H9 (cell line): ENCODE measurements around the gene BMPR1A. TPM values are rescaled to one million over a fixed set of nuclear protein-coding genes. Genes with fewer than 3 reads are reported as not detected.

Experiments
- DNase-seq: peaks from one replicate; pipeline ENCODE4 v3.0.0-alpha.2; 2017
- H2AFZ ChIP-seq: one replicate; pipeline ENCODE4 v1.6.1; 2013; ENCODE audit warnings: mild to moderate bottlenecking, low read length, control low read depth, moderate library complexity
- H2AK5ac ChIP-seq: 2 replicates; pipeline ENCODE4 v1.6.1; 2013; ENCODE audit warnings: low read length, control low read depth, mixed read lengths; ENCODE audit not compliant: insufficient read length
- H2BK120ac ChIP-seq: one replicate; pipeline ENCODE4 v1.6.1; 2013; ENCODE audit warnings: low read depth, mild to moderate bottlenecking, low read length, control low read depth, inconsistent platforms; ENCODE audit not compliant: poor library complexity, severe bottlenecking
- H2BK12ac ChIP-seq: 2 replicates; pipeline ENCODE4 v1.6.1; 2013; ENCODE audit warnings: low read length, control low read depth, mixed read lengths, low read depth; ENCODE audit not compliant: insufficient read length
- H2BK15ac ChIP-seq: 2 replicates; pipeline ENCODE4 v1.6.1; 2013; ENCODE audit warnings: low read depth, low read length, control low read depth
- H2BK20ac ChIP-seq: one replicate; pipeline ENCODE4 v1.6.1; 2013; ENCODE audit warnings: low read depth, mild to moderate bottlenecking, low read length, control low read depth, inconsistent platforms; ENCODE audit not compliant: poor library complexity, severe bottlenecking
- H2BK5ac ChIP-seq: 2 replicates; pipeline ENCODE4 v1.6.1; 2013; ENCODE audit warnings: low read length, control low read depth, mixed read lengths; ENCODE audit not compliant: insufficient read length
- H3K14ac ChIP-seq: 2 replicates; pipeline ENCODE4 v1.6.1; 2013; ENCODE audit warnings: low read length, control low read depth; ENCODE audit not compliant: insufficient read depth
- H3K18ac ChIP-seq: 2 replicates; pipeline ENCODE4 v1.6.1; 2013; ENCODE audit warnings: low read depth, mild to moderate bottlenecking, mixed read lengths, low read length, control low read depth; ENCODE audit not compliant: insufficient read length
- H3K23ac ChIP-seq: 2 replicates; pipeline ENCODE4 v1.6.1; 2013; ENCODE audit warnings: low read length, control low read depth, mixed read lengths, low read depth; ENCODE audit not compliant: insufficient read length
- H3K23me2 ChIP-seq: 2 replicates; pipeline ENCODE4 v1.6.1; 2013; ENCODE audit warnings: low read depth, mild to moderate bottlenecking, mixed read lengths, low read length, control low read depth; ENCODE audit not compliant: insufficient read length, poor library complexity, severe bottlenecking
- H3K27ac ChIP-seq: 2 replicates; pipeline ENCODE4 v1.5.1; 2013; ENCODE audit warnings: low read length, control low read depth, mixed read lengths, low read depth; ENCODE audit not compliant: insufficient read length
- H3K27me3 ChIP-seq: 2 replicates; pipeline ENCODE4 v1.6.1; 2013; ENCODE audit warnings: low read length, control low read depth, inconsistent platforms; ENCODE audit not compliant: insufficient read depth
- H3K4ac ChIP-seq: 2 replicates; pipeline ENCODE4 v1.6.1; 2013; ENCODE audit warnings: low read depth, mild to moderate bottlenecking, control low read depth, inconsistent platforms, low read length, moderate library complexity
- H3K4me1 ChIP-seq: 2 replicates; pipeline ENCODE4 v1.6.1; 2013; ENCODE audit warnings: low read length, control low read depth, inconsistent platforms; ENCODE audit not compliant: insufficient read depth
- H3K4me2 ChIP-seq: 2 replicates; pipeline ENCODE4 v1.6.1; 2013; ENCODE audit warnings: low read length, control low read depth, mixed read lengths; ENCODE audit not compliant: insufficient read length, insufficient read depth
- H3K56ac ChIP-seq: 2 replicates; pipeline ENCODE4 v1.6.1; 2013; ENCODE audit warnings: low read depth, mild to moderate bottlenecking, mixed read lengths, low read length, control low read depth; ENCODE audit not compliant: insufficient read length
- H3K79me1 ChIP-seq: 2 replicates; pipeline ENCODE4 v1.6.1; 2013; ENCODE audit warnings: low read depth, mild to moderate bottlenecking, moderate library complexity, low read length, control low read depth, inconsistent platforms; ENCODE audit not compliant: insufficient read depth, poor library complexity, severe bottlenecking
- H3K79me2 ChIP-seq: 2 replicates; pipeline ENCODE4 v1.6.1; 2013; ENCODE audit warnings: low read length, control low read depth, inconsistent platforms; ENCODE audit not compliant: insufficient read depth
- H3K9ac ChIP-seq: 2 replicates; pipeline ENCODE4 v1.6.1; 2013; ENCODE audit warnings: low read length, control low read depth, mixed read lengths; ENCODE audit not compliant: insufficient read length; ENCODE audit errors: extremely low read depth
- H3K9me3 ChIP-seq: one replicate; pipeline ENCODE4 v1.6.1; 2013; ENCODE audit warnings: low read depth, low read length, inconsistent platforms; ENCODE audit not compliant: control insufficient read depth
- H3T11ph ChIP-seq: one replicate; pipeline ENCODE4 v1.6.1; 2013; ENCODE audit warnings: mild to moderate bottlenecking, low read length, control low read depth, inconsistent platforms
- H4K20me1 ChIP-seq: one replicate; pipeline ENCODE4 v1.6.1; 2013; ENCODE audit not compliant: control insufficient read depth, insufficient read length, insufficient read depth
- H4K5ac ChIP-seq: 2 replicates; pipeline ENCODE4 v1.6.1; 2013; ENCODE audit warnings: low read depth, mild to moderate bottlenecking, mixed read lengths, low read length, control low read depth; ENCODE audit not compliant: insufficient read length
- H4K8ac ChIP-seq: replicated peaks from 2 replicates; pipeline ENCODE4 v1.6.1; 2013; ENCODE audit warnings: low read length, control low read depth, mixed read lengths, low read depth; ENCODE audit not compliant: insufficient read length
- H4K91ac ChIP-seq: 2 replicates; pipeline ENCODE4 v1.6.1; 2013; ENCODE audit warnings: low read depth, mild to moderate bottlenecking, moderate library complexity, mixed read lengths, low read length, control low read depth; ENCODE audit not compliant: insufficient read length
- H3K27ac Mint-ChIP-seq, 3 experiments: 2 replicates in 2 of 3; 3 replicates in 1 of 3; pipeline ENCODE4 v1.8.0; 2020 to 2021; ENCODE audit warnings: mixed read lengths in 3 of 3, mild to moderate bottlenecking in 1 of 3, moderate library complexity in 1 of 3
- H3K27me3 Mint-ChIP-seq: 2 replicates; pipeline ENCODE4 v1.8.0; 2021; ENCODE audit warnings: low read depth, mild to moderate bottlenecking, moderate library complexity, mixed read lengths
- H3K36me3 Mint-ChIP-seq, 3 experiments: 2 replicates in 2 of 3; 3 replicates in 1 of 3; pipeline ENCODE4 v1.8.0; 2020 to 2021; ENCODE audit warnings: low read depth in 3 of 3, mixed read lengths in 3 of 3; ENCODE audit not compliant: insufficient read depth in 1 of 3
- H3K4me1 Mint-ChIP-seq, 2 experiments: 2 replicates each; pipeline ENCODE4 v1.8.0; 2020; ENCODE audit warnings: mixed read lengths in 2 of 2
- H3K4me3 Mint-ChIP-seq, 2 experiments: 2 replicates in 1 of 2; 3 replicates in 1 of 2; pipeline ENCODE4 v1.8.0; 2020 to 2021; ENCODE audit warnings: mild to moderate bottlenecking in 2 of 2, mixed read lengths in 2 of 2, moderate library complexity in 1 of 2
- H3K9me3 Mint-ChIP-seq, 2 experiments: 2 replicates in 1 of 2; 3 replicates in 1 of 2; pipeline ENCODE4 v1.8.0; 2020; ENCODE audit warnings: mild to moderate bottlenecking in 2 of 2, mixed read lengths in 2 of 2, moderate library complexity in 1 of 2
- WGBS: extraction: QIAGEN DNeasy Blood & Tissue Kit; methylation state at CpG from one replicate; pipeline ENCODE4 v1.1.7; 2013; ENCODE audit warnings: missing lambda C conversion rate, low lambda C conversion rate, mixed read lengths; ENCODE audit not compliant: insufficient read length; ENCODE audit errors: extremely low coverage; 5-methylcytosine and 5-hydroxymethylcytosine counted together
- total RNA-seq: library from RNA; stranded (reverse); gene quantifications from 2 replicates; pipeline ENCODE4 v1.2.1, GENCODE V29; 2021
- TF ChIP-seq, protein P1 (sequence below): fragments of 200-600 bp; sonication (generic); conservative IDR thresholded peaks from 3 replicates; pipeline ENCODE4 v1.8.0; 2021; ENCODE audit warnings: antibody characterized with exemption, mild to moderate bottlenecking

The BMPR1A gene
- total RNA-seq, 1 experiment from 2014 or later, result 138 TPM

DNA sequence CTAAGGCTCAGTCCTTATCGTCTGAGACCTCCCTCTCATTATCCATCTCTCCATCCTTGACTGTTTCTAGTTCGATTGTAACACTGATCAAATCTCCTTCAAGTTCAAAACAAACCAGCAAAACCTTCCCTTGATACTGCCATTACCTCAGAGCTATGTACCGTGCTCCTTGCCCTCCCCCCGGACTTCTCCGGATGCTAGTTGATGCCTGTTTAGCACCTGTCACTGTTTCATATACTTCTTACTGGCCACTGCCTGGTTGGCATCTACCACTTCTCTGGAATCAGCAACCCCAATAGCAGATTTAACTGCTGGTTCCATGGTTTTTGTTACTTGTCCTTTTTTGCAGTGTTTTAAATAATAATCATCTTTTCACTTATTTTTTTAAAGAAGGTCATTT lies 64.1 kb downstream of the BMPR1A start:
- no peak overlapping the region for H2AK5ac ChIP-seq
- H3K23me2 ChIP-seq, result no peaks in the 10 kb centered on the region
- DNase-seq, result no peak
- no peak overlapping the region for H3K9ac ChIP-seq
- peaks cover 52 to 61% of the 10 kb centered on the region in 2 experiments for H3K4me1 Mint-ChIP-seq
- no peak overlapping the region for H3K4me2 ChIP-seq
- no peak overlapping the region for H2BK15ac ChIP-seq
- no peak overlapping the region for H3K27ac ChIP-seq
- H3K56ac ChIP-seq, result no peak overlapping the region
- no peak overlapping the region for H4K8ac ChIP-seq
- no peak overlapping the region for H2AFZ ChIP-seq
- no peaks in the 10 kb centered on the region for H4K20me1 ChIP-seq
- no peak overlapping the region for H4K5ac ChIP-seq
- H3T11ph ChIP-seq, result no peak overlapping the region
- H3K9me3 Mint-ChIP-seq, result no peaks in the 10 kb centered on the region
- no CpG with 5 or more reads among the region's 5 CpGs for WGBS
- no peak overlapping the region for H3K18ac ChIP-seq
- peaks cover 2% of the 10 kb centered on the region for H3K79me1 ChIP-seq
- H3K27me3 Mint-ChIP-seq, result no peaks in the 10 kb centered on the region
- H2BK20ac ChIP-seq, result no peak overlapping the region
- peaks cover 60% of the 10 kb centered on the region for H3K79me2 ChIP-seq
- peaks cover 18% of the 10 kb centered on the region; the same call in 1 of the 2 replicates for H3K4me1 ChIP-seq
- H3K4ac ChIP-seq, result no peak overlapping the region
- no peak overlapping the region for H2BK120ac ChIP-seq
- no peaks in the 10 kb centered on the region for H3K9me3 ChIP-seq
- no peak overlapping the region for H2BK12ac ChIP-seq
- TF ChIP-seq, protein P1, sequence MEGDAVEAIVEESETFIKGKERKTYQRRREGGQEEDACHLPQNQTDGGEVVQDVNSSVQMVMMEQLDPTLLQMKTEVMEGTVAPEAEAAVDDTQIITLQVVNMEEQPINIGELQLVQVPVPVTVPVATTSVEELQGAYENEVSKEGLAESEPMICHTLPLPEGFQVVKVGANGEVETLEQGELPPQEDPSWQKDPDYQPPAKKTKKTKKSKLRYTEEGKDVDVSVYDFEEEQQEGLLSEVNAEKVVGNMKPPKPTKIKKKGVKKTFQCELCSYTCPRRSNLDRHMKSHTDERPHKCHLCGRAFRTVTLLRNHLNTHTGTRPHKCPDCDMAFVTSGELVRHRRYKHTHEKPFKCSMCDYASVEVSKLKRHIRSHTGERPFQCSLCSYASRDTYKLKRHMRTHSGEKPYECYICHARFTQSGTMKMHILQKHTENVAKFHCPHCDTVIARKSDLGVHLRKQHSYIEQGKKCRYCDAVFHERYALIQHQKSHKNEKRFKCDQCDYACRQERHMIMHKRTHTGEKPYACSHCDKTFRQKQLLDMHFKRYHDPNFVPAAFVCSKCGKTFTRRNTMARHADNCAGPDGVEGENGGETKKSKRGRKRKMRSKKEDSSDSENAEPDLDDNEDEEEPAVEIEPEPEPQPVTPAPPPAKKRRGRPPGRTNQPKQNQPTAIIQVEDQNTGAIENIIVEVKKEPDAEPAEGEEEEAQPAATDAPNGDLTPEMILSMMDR, result no peak
- H3K36me3 Mint-ChIP-seq, result peaks cover 0 to 9% (median 5%) of the 10 kb centered on the region in 3 experiments; a peak in 3 of 7 replicates
- H3K27ac Mint-ChIP-seq, result peak overlapping the region in 2 of 3 experiments; percentile 1 to 8; a peak in 3 of 7 replicates
- no peak overlapping the region for H4K91ac ChIP-seq
- H3K14ac ChIP-seq, result no peak overlapping the region
- H3K23ac ChIP-seq, result no peak overlapping the region
- no peak overlapping the region for H2BK5ac ChIP-seq
- H3K27me3 ChIP-seq, result no peaks in the 10 kb centered on the region
- no peak overlapping the region for H3K4me3 Mint-ChIP-seq
